HEK293 (cell line): ENCODE data around the gene MSRB3.

Experiments
- CTCF ChIA-PET: fragments of 350-600 bp; formaldehyde crosslinking; extraction: SDS; loops from one replicate; lab custom pipeline; 2021; ENCODE audit warnings: antibody characterized with exemption; lab: Yijun Ruan, JAX
- POLR2A ChIA-PET: fragments of 300-600 bp; formaldehyde crosslinking; extraction: SDS; loops from one replicate; lab custom pipeline; 2020; ENCODE audit warnings: antibody characterized with exemption, inconsistent platforms; lab: Yijun Ruan, JAX
- H3K27ac ChIP-seq: fragments of 200-500 bp; sonication (Bioruptor generic); 2 replicates; pipeline ENCODE4 v1.5.1; 2014; ENCODE audit warnings: low read depth, low read length, control low read depth, inconsistent platforms; ENCODE audit errors: extremely low read depth
- H3K36me3 ChIP-seq, 2 experiments: fragments of 200-500 bp in 1 of 2; sonication (Bioruptor generic) in 1 of 2; 1 replicate in 1 of 2; 2 replicates in 1 of 2; pipeline ENCODE4 v1.5.1; 2014 to 2017; ENCODE audit warnings: inconsistent platforms in 2 of 2, low read length in 2 of 2; ENCODE audit not compliant: control insufficient read depth in 2 of 2, insufficient read depth in 1 of 2
- H3K4me1 ChIP-seq: fragments of 200-500 bp; sonication (Bioruptor generic); 2 replicates; pipeline ENCODE4 v1.5.1; 2014; ENCODE audit warnings: mild to moderate bottlenecking, low read length, inconsistent platforms; ENCODE audit not compliant: control insufficient read depth, insufficient read depth
- H3K4me3 ChIP-seq: 2 replicates; pipeline ENCODE4 v1.5.1; 2011; ENCODE audit warnings: low read depth, mild to moderate bottlenecking, control low read depth, low read length, moderate library complexity
- H3K9me3 ChIP-seq: fragments of 200-500 bp; sonication (Bioruptor generic); 2 replicates; pipeline ENCODE4 v1.5.1; 2014; ENCODE audit warnings: low read depth, low read length, inconsistent platforms; ENCODE audit not compliant: control insufficient read depth, insufficient read depth
- CTCF ChIP-seq: fragments of 450-650 bp; formaldehyde crosslinking; IDR thresholded peaks from 2 replicates; pipeline ENCODE4 v1.5.1; 2016; ENCODE audit warnings: missing biosample characterization, missing genetic modification characterization
- FEZF1 ChIP-seq: fragments of 450-650 bp; formaldehyde crosslinking; IDR thresholded peaks from 2 replicates; pipeline ENCODE4 v1.5.1; 2016; ENCODE audit warnings: missing biosample characterization, missing genetic modification characterization
- GFI1B ChIP-seq: fragments of 450-650 bp; formaldehyde crosslinking; IDR thresholded peaks from 2 replicates; pipeline ENCODE4 v1.5.1; 2016; ENCODE audit warnings: missing biosample characterization, missing genetic modification characterization
- GLI2 ChIP-seq: fragments of 450-650 bp; formaldehyde crosslinking; IDR thresholded peaks from 2 replicates; pipeline ENCODE4; 2017; ENCODE audit warnings: missing biosample characterization, missing genetic modification characterization, low read depth, borderline replicate concordance
- GLI4 ChIP-seq: fragments of 450-650 bp; formaldehyde crosslinking; IDR thresholded peaks from 2 replicates; pipeline ENCODE4 v1.5.1; 2016; ENCODE audit warnings: missing biosample characterization, missing genetic modification characterization
- HOXD13 ChIP-seq: sonication (generic); formaldehyde crosslinking; IDR thresholded peaks from 2 replicates; pipeline ENCODE4 v1.8.0; 2022; ENCODE audit warnings: missing genetic modification reagents, borderline replicate concordance
- IKZF3 ChIP-seq: fragments of 450-650 bp; IDR thresholded peaks from 2 replicates; pipeline ENCODE4 v1.5.0; 2018; ENCODE audit warnings: missing biosample characterization, mild to moderate bottlenecking, missing genetic modification characterization, moderate library complexity
- KLF1 ChIP-seq: fragments of 450-650 bp; formaldehyde crosslinking; IDR thresholded peaks from 2 replicates; pipeline ENCODE4 v1.5.1; 2016; ENCODE audit warnings: missing biosample characterization, missing genetic modification characterization
- KLF8 ChIP-seq: fragments of 450-650 bp; formaldehyde crosslinking; IDR thresholded peaks from 2 replicates; pipeline ENCODE4 v1.5.1; 2016; ENCODE audit warnings: missing biosample characterization, missing genetic modification characterization
- RBAK ChIP-seq: fragments of 450-650 bp; formaldehyde crosslinking; IDR thresholded peaks from 2 replicates; pipeline ENCODE4 v1.5.1; 2016; ENCODE audit warnings: missing biosample characterization, missing genetic modification characterization
- SALL2 ChIP-seq: fragments of 450-650 bp; formaldehyde crosslinking; IDR thresholded peaks from 2 replicates; pipeline ENCODE4 v1.5.0; 2017; ENCODE audit warnings: missing biosample characterization, mild to moderate bottlenecking, missing genetic modification characterization, borderline replicate concordance
- SCRT1 ChIP-seq: fragments of 450-650 bp; formaldehyde crosslinking; IDR thresholded peaks from 2 replicates; pipeline ENCODE4 v1.5.1; 2016; ENCODE audit warnings: missing biosample characterization, missing genetic modification characterization, borderline replicate concordance
- SP2 ChIP-seq: fragments of 450-650 bp; formaldehyde crosslinking; IDR thresholded peaks from 2 replicates; pipeline ENCODE4 v1.5.1; 2016; ENCODE audit warnings: missing biosample characterization, missing genetic modification characterization
- TRIM28 ChIP-seq: IDR thresholded peaks from 2 replicates; pipeline ENCODE4 v1.6.1; 2011; ENCODE audit warnings: low read length, control low read depth, borderline replicate concordance
- ZBTB6 ChIP-seq: fragments of 450-650 bp; formaldehyde crosslinking; IDR thresholded peaks from 2 replicates; pipeline ENCODE4 v1.5.1; 2017; ENCODE audit warnings: missing biosample characterization, missing genetic modification characterization
- ZFP37 ChIP-seq: fragments of 450-650 bp; formaldehyde crosslinking; IDR thresholded peaks from 2 replicates; pipeline ENCODE4 v1.5.1; 2016; ENCODE audit warnings: missing biosample characterization, missing genetic modification characterization
- ZIC2 ChIP-seq: fragments of 450-650 bp; formaldehyde crosslinking; IDR thresholded peaks from 2 replicates; pipeline ENCODE4 v1.5.1; 2016; ENCODE audit warnings: missing biosample characterization, missing genetic modification characterization
- ZNF2 ChIP-seq: fragments of 450-650 bp; formaldehyde crosslinking; IDR thresholded peaks from 2 replicates; pipeline ENCODE4 v1.5.1; 2016; ENCODE audit warnings: missing biosample characterization, missing genetic modification characterization
- ZNF211 ChIP-seq: fragments of 450-650 bp; formaldehyde crosslinking; IDR thresholded peaks from 2 replicates; pipeline ENCODE4 v1.5.1; 2016; ENCODE audit warnings: low read depth, missing biosample characterization, missing genetic modification characterization
- ZNF394 ChIP-seq: fragments of 450-650 bp; formaldehyde crosslinking; IDR thresholded peaks from 2 replicates; pipeline ENCODE4 v1.5.1; 2016; ENCODE audit warnings: missing biosample characterization, missing genetic modification characterization, mild to moderate bottlenecking, moderate library complexity, borderline replicate concordance
- ZNF398 ChIP-seq: fragments of 450-650 bp; formaldehyde crosslinking; IDR thresholded peaks from 2 replicates; pipeline ENCODE4 v1.5.1; 2017; ENCODE audit warnings: missing biosample characterization, missing genetic modification characterization
- ZNF423 ChIP-seq: fragments of 450-650 bp; formaldehyde crosslinking; IDR thresholded peaks from 2 replicates; pipeline ENCODE4 v1.5.1; 2016; ENCODE audit warnings: missing biosample characterization, missing genetic modification characterization
- ZNF510 ChIP-seq: fragments of 450-650 bp; formaldehyde crosslinking; IDR thresholded peaks from 2 replicates; pipeline ENCODE4 v1.5.1; 2018; ENCODE audit warnings: mild to moderate bottlenecking, missing genetic modification characterization, missing biosample characterization; ENCODE audit not compliant: insufficient replicate concordance
- ZNF621 ChIP-seq: fragments of 450-650 bp; formaldehyde crosslinking; IDR thresholded peaks from 2 replicates; pipeline ENCODE4 v1.5.1; 2017; ENCODE audit warnings: missing biosample characterization, missing genetic modification characterization
- ZNF624 ChIP-seq: fragments of 450-650 bp; formaldehyde crosslinking; IDR thresholded peaks from 2 replicates; pipeline ENCODE4 v1.5.1; 2017; ENCODE audit warnings: missing biosample characterization, missing genetic modification characterization
- ZNF654 ChIP-seq: fragments of 450-650 bp; formaldehyde crosslinking; IDR thresholded peaks from 2 replicates; pipeline ENCODE4 v1.5.1; 2016; ENCODE audit warnings: low read depth, missing biosample characterization, missing genetic modification characterization
- ZNF660 ChIP-seq: fragments of 450-650 bp; IDR thresholded peaks from 2 replicates; pipeline ENCODE4 v1.5.1; 2018; ENCODE audit warnings: missing biosample characterization, mild to moderate bottlenecking, missing genetic modification characterization
- ZNF707 ChIP-seq: fragments of 450-650 bp; formaldehyde crosslinking; IDR thresholded peaks from 2 replicates; pipeline ENCODE4 v1.5.1; 2016; ENCODE audit warnings: missing biosample characterization, missing genetic modification characterization

Gene MSRB3

GRCh38 chr12:65308601-65309071, 30.2 kb downstream of the MSRB3 start:
- ChIA-PET POLR2A (interaction anchor here (0.6 kb wide), 1 partner anchor 64 kb away, joined by 3 read pairs; no protein-coding TSS in a partner anchor), CTCF (interaction anchor here (0.6 to 1.0 kb wide), 4 partner anchors 248 to 399 kb away, joined by 3 to 5 read pairs (median 3); no protein-coding TSS in a partner anchor)
- H3K4me3 ChIP-seq = no peak overlapping the region
- TF ChIP-seq KLF1 (tag by site-specific recombination) = no peak
- no peak for TF ChIP-seq ZNF510
- TF ChIP-seq GFI1B (tag by site-specific recombination) = no peak
- no peak for TF ChIP-seq ZNF398 (tag by site-specific recombination)
- no peak for TF ChIP-seq ZNF2 (tag by site-specific recombination)
- TF ChIP-seq ZNF624 (tag by site-specific recombination) = no peak
- TF ChIP-seq TRIM28 = no peak
- TF ChIP-seq FEZF1 (tag by site-specific recombination) = no peak
- H3K4me1 ChIP-seq = 0 out of 2 replicates have a peak, but pooled peaks cover 3% of the 10 kb centered on the region
- H3K36me3 ChIP-seq = peaks cover 0 to 5% of the 10 kb centered on the region in 2 experiments; a peak in 1 of 3 replicates
- H3K27ac ChIP-seq = no peak overlapping the region
- H3K9me3 ChIP-seq = no peaks in the 10 kb centered on the region

- H3K36me3 ChIP-seq = peaks cover 0 to 5% of the 10 kb centered on the region in 2 experiments; a peak in 1 of 3 replicates
- no peak for TF ChIP-seq ZNF621
- CTCF ChIA-PET = interaction anchor here (0.7 to 3.4 kb wide), 4 partner anchors 9 to 420 kb away, joined by 3 to 28 read pairs (median 6); no protein-coding TSS in a partner anchor
- no peak overlapping the region for H3K4me3 ChIP-seq
- no peaks in the 10 kb centered on the region for H3K9me3 ChIP-seq
- 0 out of 2 replicates have a peak, but pooled peaks cover 3% of the 10 kb centered on the region for H3K4me1 ChIP-seq
- H3K27ac ChIP-seq = no peak overlapping the region
- POLR2A ChIA-PET = no interaction called here
These were observed 32.8 kb downstream of the MSRB3 start for GRCh38 chr12:65311260-65311659.

- POLR2A ChIA-PET = no interaction called here
- H3K4me3 ChIP-seq = no peak overlapping the region
- no peaks in the 10 kb centered on the region for H3K9me3 ChIP-seq
- CTCF ChIA-PET = interaction anchor here (0.6 to 3.4 kb wide), 9 partner anchors 12 to 793 kb away, joined by 3 to 28 read pairs (median 4); no protein-coding TSS in a partner anchor
- no peaks in the 10 kb centered on the region for H3K4me1 ChIP-seq
- H3K27ac ChIP-seq = no peak overlapping the region
- peaks cover 0 to under 1% of the 10 kb centered on the region in 2 experiments; a peak in 1 of 3 replicates for H3K36me3 ChIP-seq
- TF ChIP-seq ZNF423 (tag by site-specific recombination) (no peak), HOXD13 (CRISPR knock-in tag) (no peak), RBAK (tag by site-specific recombination) (no peak), ZNF660 (tag by site-specific recombination) (0 out of 2 replicates have a peak, but pooled peaks have one; percentile 31), ZNF394 (tag by site-specific recombination) (no peak), ZFP37 (no peak), ZNF211 (tag by site-specific recombination) (no peak), GLI2 (tag by site-specific recombination) (no peak), GLI4 (no peak), KLF8 (tag by site-specific recombination) (no peak), ZBTB6 (tag by site-specific recombination) (no peak), SCRT1 (tag by site-specific recombination) (no peak), IKZF3 (tag by site-specific recombination) (no peak), ZIC2 (no peak), ZNF707 (tag by site-specific recombination) (no peak), CTCF (peak; percentile 45; the same call in 1 of the 2 replicates), SALL2 (tag by site-specific recombination) (no peak), ZNF654 (tag by site-specific recombination) (peak; percentile 84), SP2 (tag by site-specific recombination) (no peak)
These were observed 35.3 kb downstream of the MSRB3 start for GRCh38 chr12:65313719-65314317.
